ENCODE results near the gene TWF2.

DNA sequence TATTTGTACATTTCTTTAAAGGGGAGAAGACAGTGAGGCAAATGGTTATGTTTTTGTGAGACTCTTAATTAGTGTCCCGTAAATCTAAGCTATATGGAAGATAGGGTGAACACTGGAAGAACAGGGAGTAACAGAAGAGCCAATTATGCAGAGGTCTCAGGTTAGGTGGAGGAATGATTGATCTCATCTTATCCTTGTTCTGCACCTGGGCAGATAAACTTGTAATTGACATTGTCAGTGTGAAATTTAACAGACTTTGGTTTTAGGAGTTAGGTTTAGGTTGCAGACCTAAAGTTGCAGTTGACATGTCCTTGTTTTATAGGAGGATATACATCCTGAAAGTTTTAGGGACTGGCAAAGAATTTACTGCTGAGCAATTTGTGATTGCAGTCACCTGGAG, 3.1 kb upstream of the TWF2 start:
- TF ChIP-seq, protein P1, sequence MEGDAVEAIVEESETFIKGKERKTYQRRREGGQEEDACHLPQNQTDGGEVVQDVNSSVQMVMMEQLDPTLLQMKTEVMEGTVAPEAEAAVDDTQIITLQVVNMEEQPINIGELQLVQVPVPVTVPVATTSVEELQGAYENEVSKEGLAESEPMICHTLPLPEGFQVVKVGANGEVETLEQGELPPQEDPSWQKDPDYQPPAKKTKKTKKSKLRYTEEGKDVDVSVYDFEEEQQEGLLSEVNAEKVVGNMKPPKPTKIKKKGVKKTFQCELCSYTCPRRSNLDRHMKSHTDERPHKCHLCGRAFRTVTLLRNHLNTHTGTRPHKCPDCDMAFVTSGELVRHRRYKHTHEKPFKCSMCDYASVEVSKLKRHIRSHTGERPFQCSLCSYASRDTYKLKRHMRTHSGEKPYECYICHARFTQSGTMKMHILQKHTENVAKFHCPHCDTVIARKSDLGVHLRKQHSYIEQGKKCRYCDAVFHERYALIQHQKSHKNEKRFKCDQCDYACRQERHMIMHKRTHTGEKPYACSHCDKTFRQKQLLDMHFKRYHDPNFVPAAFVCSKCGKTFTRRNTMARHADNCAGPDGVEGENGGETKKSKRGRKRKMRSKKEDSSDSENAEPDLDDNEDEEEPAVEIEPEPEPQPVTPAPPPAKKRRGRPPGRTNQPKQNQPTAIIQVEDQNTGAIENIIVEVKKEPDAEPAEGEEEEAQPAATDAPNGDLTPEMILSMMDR (IDR thresholded peaks at IDR 0.05): no peak
- TF ChIP-seq POLR2A (IDR thresholded peaks at IDR 0.05): no peak
- no peak for TF ChIP-seq POLR2AphosphoS5 (IDR thresholded peaks at IDR 0.05)
- no peak for TF ChIP-seq EP300 (IDR thresholded peaks at IDR 0.05)

Measured in suprapubic skin (tissue), 4 donors.